Measurements from ENCODE around the gene AVL9. TPM values are rescaled to one million over a fixed set of nuclear protein-coding genes. Genes with fewer than 3 reads are reported as not detected.
A peak's percentile ranks its signal among the peaks of the same experiment; 100 is the strongest.

The AVL9 gene
- total and polyA plus RNA-seq, 2 of the 13 experiments (the other 11 are each of a cell fraction or from before 2014, with no cell fraction given) = 29.9 to 48.0 TPM

GRCh38 chr7:32495298-32496051 is at the start of gene AVL9 (continued):
- TF ChIP-seq ARID4A (CRISPR knock-in tag; IDR thresholded peaks at IDR 0.05; ENCODE audit: borderline replicate concordance) (peak; percentile 85), NRL (CRISPR knock-in tag; IDR thresholded peaks at IDR 0.05; ENCODE audit: borderline replicate concordance) (peak; percentile 55; the same call in 1 of the 2 replicates), ZNF766 (CRISPR knock-in tag; IDR thresholded peaks at IDR 0.05; ENCODE audit: borderline replicate concordance) (peak; percentile 74; the same call in 1 of the 2 replicates), ZC3H4 (CRISPR knock-in tag; IDR thresholded peaks at IDR 0.05; ENCODE audit: borderline replicate concordance) (no peak), MBNL3 (CRISPR knock-in tag; conservative IDR thresholded peaks at IDR 0.05) (no peak), HBP1 (CRISPR knock-in tag; IDR thresholded peaks at IDR 0.05; ENCODE audit: low read depth) (peak; percentile 74; the same call in 1 of the 2 replicates), ZNF792 (CRISPR knock-in tag; IDR thresholded peaks at IDR 0.05) (0 out of 2 replicates have a peak, but pooled peaks have one; percentile 25), KDM4B (CRISPR knock-in tag; IDR thresholded peaks at IDR 0.05) (no peak), ATF7-NPFF (CRISPR knock-in tag; IDR thresholded peaks at IDR 0.05; ENCODE audit: low read depth) (no peak; the same call in 1 of the 2 replicates), KDM5B (CRISPR knock-in tag; IDR thresholded peaks at IDR 0.05; ENCODE audit: borderline replicate concordance) (peak; percentile 75; the same call in 1 of the 2 replicates), ETV5 (CRISPR knock-in tag; IDR thresholded peaks at IDR 0.05; ENCODE audit: borderline replicate concordance) (peak; percentile 89), ZNF33B (CRISPR knock-in tag; IDR thresholded peaks at IDR 0.05) (peak; percentile 91), ZNF713 (CRISPR knock-in tag; IDR thresholded peaks at IDR 0.05) (no peak), TMF1 (CRISPR knock-in tag; IDR thresholded peaks at IDR 0.05; ENCODE audit: low read depth) (peak; percentile 67; the same call in 1 of the 2 replicates), ETV6 (CRISPR knock-in tag; conservative IDR thresholded peaks at IDR 0.05) (peak; percentile 75), RELA (CRISPR knock-in tag; IDR thresholded peaks at IDR 0.05) (peak; percentile 65; the same call in 1 of the 2 replicates), KLF16 (CRISPR knock-in tag; IDR thresholded peaks at IDR 0.05) (peak in 1 of 2 experiments; percentile 86; a peak in 2 of 4 replicates), ZBTB34 (CRISPR knock-in tag; IDR thresholded peaks at IDR 0.05) (no peak)

Measured in HepG2 (cell line).